HUES48 (cell line): ENCODE results near the gene GRK6.

Experiments
- H3K27ac ChIP-seq: one replicate; pipeline ENCODE4 v1.7.0; 2013; ENCODE audit warnings: low read depth, low read length, inconsistent platforms
- H3K27me3 ChIP-seq: 2 replicates; pipeline ENCODE4 v1.6.1; 2013; ENCODE audit warnings: mild to moderate bottlenecking, low read length; ENCODE audit not compliant: control insufficient read depth, insufficient read depth
- H3K36me3 ChIP-seq: 2 replicates; pipeline ENCODE4 v1.6.1; 2013; ENCODE audit warnings: low read length; ENCODE audit not compliant: control insufficient read depth, insufficient read depth
- H3K4me1 ChIP-seq: 2 replicates; pipeline ENCODE4 v1.6.1; 2013; ENCODE audit warnings: mild to moderate bottlenecking, low read length; ENCODE audit not compliant: control insufficient read depth, insufficient read depth
- H3K4me3 ChIP-seq: 2 replicates; pipeline ENCODE4 v1.5.1; 2013; ENCODE audit warnings: mild to moderate bottlenecking, low read depth, low read length
- H3K9ac ChIP-seq: 2 replicates; pipeline ENCODE4 v1.6.1; 2013; ENCODE audit warnings: mild to moderate bottlenecking, low read depth, low read length, moderate library complexity
- H3K9me3 ChIP-seq: 2 replicates; pipeline ENCODE4 v1.6.1; 2013; ENCODE audit warnings: low read length; ENCODE audit not compliant: control insufficient read depth, insufficient read depth

GRK6 gene

DNA sequence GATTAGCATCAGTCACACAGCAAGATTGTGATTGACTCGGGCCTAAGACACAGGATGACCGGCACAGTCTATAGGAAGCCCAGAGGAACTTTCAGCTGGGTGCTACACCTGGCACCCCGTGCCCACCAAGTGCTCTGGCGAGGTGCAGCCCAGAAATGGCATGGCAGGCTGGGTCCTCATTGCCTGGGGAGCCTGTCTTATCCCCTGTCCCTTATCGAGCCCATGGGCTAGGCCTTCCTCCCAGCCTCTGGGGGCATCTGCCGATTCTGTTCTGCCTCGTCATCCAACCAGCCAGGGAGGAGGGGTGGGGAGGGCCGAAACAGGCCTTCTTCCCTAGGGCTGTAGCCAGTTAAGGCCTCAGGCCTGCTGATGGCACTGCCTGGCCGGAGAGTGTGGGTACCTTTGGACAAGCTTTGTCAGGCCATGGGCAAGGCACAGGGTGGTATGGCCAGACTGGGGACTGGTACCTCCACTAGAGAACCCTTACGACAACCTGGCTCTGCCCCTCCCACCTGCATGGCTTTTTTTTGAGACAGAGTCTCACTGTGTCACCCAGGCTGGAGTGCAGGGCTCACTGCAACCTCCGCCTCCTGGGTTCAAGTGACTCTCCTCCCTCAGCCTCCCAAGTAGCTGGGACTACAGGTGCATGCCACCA lies 1.6 kb downstream of the GRK6 start:
- Histone ChIP-seq H3K9ac (no peak overlapping the region), H3K4me3 (peak overlapping the region; percentile 87; the same call in 1 of the 2 replicates), H3K27ac (no peak overlapping the region)

DNA sequence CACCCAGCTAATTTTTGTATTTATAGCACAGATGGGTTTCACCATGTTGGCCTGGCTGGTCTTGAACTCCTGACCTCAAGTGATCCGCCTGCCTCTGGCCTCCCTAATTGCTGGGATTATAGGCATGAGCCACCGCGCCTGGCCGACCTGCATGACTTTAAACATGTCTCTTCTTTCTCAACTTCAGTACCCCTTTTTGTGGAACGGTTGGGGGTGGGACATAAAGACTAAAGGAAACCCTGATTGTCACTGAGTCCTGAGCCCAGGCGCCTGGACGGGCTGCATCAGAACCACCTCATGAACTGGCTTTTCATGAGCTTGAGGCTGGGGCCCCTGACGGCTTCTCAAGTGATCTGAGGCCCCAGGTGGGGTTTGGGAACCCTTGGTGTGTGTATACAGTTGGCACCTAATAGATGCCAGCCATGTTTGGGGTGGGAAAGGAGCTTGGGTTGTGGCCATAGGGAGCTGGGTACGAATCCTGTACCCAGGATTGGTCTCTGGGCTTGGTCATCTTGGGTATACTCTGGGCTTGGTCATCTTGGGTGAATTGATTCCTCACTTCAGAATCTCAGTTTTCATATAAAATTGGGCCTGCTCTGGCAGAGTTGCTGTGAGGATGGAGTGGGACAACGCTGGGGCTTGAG lies 2.2 kb downstream of the GRK6 start:
- H3K9ac ChIP-seq = no peak overlapping the region
- no peaks in the 10 kb centered on the region for H3K9me3 ChIP-seq
- peaks cover 13% of the 10 kb centered on the region for H3K4me1 ChIP-seq

More for the DNA sequence above, 1.6 kb downstream of the GRK6 start:
- peaks cover 13% of the 10 kb centered on the region for H3K4me1 ChIP-seq
- no peaks in the 10 kb centered on the region for H3K27me3 ChIP-seq
- H3K9me3 ChIP-seq = no peaks in the 10 kb centered on the region
- peaks cover 32% of the 10 kb centered on the region for H3K36me3 ChIP-seq

DNA sequence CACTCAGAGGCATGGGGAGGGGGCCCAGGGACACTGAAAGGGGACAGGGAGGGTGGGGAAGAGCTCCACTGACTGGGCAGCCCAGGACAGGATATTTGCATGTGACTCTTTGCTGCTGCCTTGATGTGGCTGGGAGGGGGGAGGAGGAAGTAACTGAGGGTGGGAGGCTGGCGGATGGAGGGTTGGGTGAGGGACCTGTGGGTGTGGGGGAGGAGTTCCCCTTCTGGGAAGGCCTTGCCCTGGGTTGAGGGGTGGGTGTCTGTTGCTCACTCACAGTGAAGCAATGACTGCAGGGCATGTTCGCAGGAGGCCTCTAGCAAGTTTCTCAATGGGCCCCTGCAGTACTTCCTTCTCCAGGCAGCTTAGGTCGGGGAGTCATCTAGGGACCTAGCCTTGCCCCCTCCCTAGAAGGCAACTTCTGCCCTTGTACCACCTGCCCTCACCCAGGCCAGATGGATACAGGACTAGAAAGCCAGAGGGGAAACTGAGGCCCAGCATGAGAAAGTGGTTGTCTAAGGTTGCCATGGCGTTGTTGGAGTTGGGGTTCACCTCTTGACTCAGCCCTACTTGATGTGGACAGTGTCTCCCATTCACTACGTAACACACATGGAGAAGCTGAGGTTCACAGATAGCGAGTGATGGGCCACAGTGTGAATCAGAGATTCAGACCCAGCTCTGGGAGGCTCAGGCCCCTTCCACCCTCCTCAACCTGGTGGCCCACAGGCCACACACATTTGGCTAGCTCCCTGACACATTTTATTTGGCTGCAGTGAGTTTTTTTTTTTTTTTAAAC lies 3.0 kb downstream of the GRK6 start:
- H3K27me3 ChIP-seq = no peaks in the 10 kb centered on the region
- H3K9me3 ChIP-seq = no peaks in the 10 kb centered on the region
- peaks cover 13% of the 10 kb centered on the region for H3K4me1 ChIP-seq
- H3K27ac ChIP-seq = no peak overlapping the region
- H3K36me3 ChIP-seq = peaks cover 45% of the 10 kb centered on the region
- H3K9ac ChIP-seq = no peak overlapping the region
- no peak overlapping the region for H3K4me3 ChIP-seq

More for the DNA sequence above, 2.2 kb downstream of the GRK6 start:
- H3K36me3 ChIP-seq = peaks cover 37% of the 10 kb centered on the region
- H3K27me3 ChIP-seq = no peaks in the 10 kb centered on the region
- H3K4me3 ChIP-seq = no peak overlapping the region
- H3K27ac ChIP-seq = no peak overlapping the region

DNA sequence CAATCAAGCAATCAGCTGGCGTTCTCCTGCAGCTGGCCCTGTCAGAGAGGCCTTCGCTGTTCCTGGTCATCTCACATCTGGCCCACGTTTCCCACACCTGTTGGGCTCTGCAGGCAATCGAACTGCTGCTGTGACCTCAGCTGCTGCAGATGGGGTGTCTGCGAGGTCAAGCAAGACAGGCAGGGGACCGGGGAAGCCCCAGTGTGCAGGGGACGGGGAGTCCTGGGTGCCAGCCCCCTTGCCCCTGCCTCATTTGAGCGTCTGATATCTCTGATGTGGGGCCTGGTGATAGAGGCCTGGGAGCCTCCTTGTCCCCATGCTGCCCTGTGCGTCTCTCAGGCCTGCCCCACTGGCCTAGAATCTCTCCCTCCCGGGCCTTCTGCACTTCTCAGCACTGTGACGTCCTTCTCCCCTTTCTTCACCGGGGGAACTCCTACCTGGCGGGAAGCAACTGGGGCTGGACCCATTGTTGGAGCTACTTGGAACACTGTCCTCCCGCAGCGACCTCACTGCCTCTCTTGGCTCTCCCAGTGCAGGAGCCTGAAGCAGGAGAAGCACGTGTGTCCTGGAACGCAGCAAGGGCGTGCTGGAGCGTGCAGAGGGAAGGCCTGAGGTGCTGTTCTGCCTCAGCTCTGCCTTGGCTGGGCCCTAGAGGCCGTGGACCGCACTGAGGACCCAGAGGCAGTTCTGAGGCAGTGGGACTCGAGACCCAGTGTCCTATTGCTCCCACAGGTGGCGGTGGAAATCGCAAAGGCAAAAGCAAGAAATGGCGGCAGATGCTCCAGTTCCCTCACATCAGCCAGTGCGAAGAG lies 3.9 kb downstream of the GRK6 start:
- no peaks in the 10 kb centered on the region for H3K27me3 ChIP-seq
- peaks cover 54% of the 10 kb centered on the region for H3K36me3 ChIP-seq
- H3K4me3 ChIP-seq = no peak overlapping the region
- H3K9me3 ChIP-seq = no peaks in the 10 kb centered on the region
- no peak overlapping the region for H3K27ac ChIP-seq
- H3K9ac ChIP-seq = no peak overlapping the region
- peaks cover 11% of the 10 kb centered on the region for H3K4me1 ChIP-seq

DNA sequence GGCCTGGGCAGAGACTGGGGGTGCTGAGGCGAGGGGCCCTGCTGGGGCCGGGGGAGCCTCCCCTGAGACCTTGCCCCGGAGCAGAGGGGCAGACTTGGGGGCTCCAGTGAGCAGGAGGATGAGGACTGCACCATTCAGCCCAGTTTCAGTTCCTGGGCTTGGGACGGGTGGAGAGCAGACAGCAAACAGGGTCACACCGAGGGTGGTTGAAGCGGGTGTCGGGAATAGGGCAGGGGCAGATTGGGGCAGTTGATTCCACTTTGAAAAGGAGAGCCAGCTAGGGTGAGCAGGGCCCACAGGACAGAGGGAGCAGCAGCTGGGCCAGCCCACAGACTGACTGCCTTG lies 4.5 kb downstream of the GRK6 start:
- Histone ChIP-seq H3K4me1 (peaks cover 9% of the 10 kb centered on the region; the same call in 1 of the 2 replicates), H3K9me3 (no peaks in the 10 kb centered on the region), H3K36me3 (peaks cover 58% of the 10 kb centered on the region), H3K9ac (no peak overlapping the region), H3K27me3 (no peaks in the 10 kb centered on the region), H3K4me3 (no peak overlapping the region), H3K27ac (no peak overlapping the region)

DNA sequence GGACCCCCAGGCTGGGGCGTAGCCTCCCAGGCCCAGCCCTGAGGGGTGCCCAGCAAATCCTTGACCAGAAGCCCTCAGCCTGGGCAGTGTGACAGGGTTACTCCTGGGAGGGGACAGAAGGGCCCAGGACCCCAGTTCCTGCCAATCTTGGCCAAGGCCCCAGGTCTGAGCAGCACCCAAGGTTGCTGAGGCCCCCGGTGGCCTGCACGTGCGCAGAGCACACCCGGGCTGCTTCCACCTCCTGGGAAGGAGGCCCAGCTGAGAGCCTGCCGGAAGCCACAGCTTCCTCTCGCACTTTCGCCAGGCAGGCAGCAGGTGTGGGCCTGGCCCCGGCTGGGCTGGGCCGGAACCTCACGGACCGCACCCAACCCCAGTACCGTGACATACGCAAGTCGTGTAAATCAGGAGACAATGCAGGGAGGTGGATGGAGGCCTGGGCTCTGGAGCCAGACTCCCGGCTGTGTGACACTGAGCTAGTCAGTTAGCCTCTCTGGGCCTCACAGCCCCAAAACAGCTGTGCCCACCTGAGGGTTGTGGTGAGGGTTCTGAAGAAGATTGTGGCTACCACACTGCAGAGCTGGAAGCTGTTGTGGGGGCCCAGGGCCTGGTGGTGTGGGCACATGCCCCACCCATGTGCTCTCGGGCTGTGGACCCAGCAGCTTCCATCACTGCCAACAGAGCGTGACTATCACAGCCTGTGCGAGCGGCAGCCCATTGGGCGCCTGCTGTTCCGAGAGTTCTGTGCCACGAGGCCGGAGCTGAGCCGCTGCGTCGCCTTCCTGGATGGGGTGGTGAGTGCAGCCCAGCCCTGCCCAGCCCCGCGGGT lies 5.1 kb downstream of the GRK6 start:
- peaks cover 9% of the 10 kb centered on the region; the same call in 1 of the 2 replicates for H3K4me1 ChIP-seq
- H3K4me3 ChIP-seq = no peak overlapping the region
- H3K27ac ChIP-seq = no peak overlapping the region

DNA sequence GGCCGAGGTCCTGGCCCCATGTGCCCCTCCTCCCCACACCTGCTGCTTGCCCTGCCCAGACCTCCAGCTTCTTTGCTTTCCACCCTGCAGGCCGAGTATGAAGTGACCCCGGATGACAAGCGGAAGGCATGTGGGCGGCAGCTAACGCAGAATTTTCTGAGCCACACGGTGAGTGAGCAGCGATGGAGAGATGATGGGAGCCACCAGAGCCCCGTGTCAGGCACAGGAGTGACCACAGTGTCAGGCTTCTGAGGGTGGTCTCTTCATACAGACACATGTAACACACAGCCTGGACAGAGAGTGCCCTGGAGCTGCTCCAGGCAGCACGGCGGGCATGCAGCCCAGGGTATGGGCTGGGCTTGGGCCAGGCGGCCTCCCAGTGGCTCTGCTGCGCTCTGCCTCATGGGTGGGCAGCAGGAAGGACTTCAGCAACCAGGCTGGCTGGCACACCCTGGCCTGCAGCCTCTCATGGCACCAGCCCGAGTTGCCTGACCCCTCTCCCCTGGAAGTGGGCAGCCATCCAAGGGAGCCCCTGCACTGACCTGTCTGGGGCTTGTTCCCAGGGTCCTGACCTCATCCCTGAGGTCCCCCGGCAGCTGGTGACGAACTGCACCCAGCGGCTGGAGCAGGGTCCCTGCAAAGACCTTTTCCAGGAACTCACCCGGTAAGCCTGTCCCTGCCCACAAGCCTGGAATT lies 5.8 kb downstream of the GRK6 start:
- Histone ChIP-seq H3K27me3 (no peaks in the 10 kb centered on the region), H3K9me3 (no peaks in the 10 kb centered on the region), H3K4me3 (no peak overlapping the region), H3K36me3 (peaks cover 66% of the 10 kb centered on the region), H3K27ac (no peak overlapping the region), H3K9ac (no peak overlapping the region), H3K4me1 (peaks cover 7% of the 10 kb centered on the region; the same call in 1 of the 2 replicates)

More for the DNA sequence above, 5.1 kb downstream of the GRK6 start:
- H3K36me3 ChIP-seq = peaks cover 62% of the 10 kb centered on the region
- no peak overlapping the region for H3K9ac ChIP-seq
- H3K27me3 ChIP-seq = no peaks in the 10 kb centered on the region
- H3K9me3 ChIP-seq = no peaks in the 10 kb centered on the region

DNA sequence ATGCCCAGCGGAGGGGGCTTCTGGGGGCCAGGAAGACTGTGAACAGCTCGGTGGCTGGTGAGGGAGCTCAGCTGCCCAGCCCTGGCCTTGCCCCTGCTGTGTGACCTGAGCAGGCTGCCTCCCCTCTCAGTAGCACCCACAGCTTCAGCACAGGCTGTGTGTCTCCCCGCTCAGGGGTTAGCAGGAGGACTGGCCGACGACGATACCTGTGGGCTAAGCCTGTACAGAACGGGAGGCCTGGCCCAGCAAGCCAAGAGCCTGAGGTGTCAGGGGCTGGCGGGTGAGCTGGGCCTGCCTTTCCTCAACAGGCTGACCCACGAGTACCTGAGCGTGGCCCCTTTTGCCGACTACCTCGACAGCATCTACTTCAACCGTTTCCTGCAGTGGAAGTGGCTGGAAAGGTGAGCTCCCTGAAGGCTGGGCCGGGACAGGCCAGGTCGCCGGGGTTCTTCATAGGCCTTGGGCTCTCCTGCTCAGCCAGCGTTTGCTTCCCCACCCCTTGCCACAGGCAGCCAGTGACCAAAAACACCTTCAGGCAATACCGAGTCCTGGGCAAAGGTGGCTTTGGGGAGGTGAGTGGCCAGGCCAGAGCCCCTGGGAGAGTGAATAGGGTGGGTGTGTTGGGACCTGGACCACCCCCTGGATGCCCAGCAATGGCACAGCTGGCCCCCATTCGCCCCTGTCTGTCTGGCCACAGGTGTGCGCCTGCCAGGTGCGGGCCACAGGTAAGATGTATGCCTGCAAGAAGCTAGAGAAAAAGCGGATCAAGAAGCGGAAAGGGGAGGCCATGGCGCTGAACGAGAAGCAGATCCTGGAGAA lies 6.6 kb downstream of the GRK6 start:
- Histone ChIP-seq H3K9ac (no peak overlapping the region), H3K9me3 (no peaks in the 10 kb centered on the region), H3K4me1 (no peaks in the 10 kb centered on the region), H3K36me3 (peaks cover 72% of the 10 kb centered on the region), H3K4me3 (no peak overlapping the region), H3K27me3 (no peaks in the 10 kb centered on the region), H3K27ac (no peak overlapping the region)

DNA sequence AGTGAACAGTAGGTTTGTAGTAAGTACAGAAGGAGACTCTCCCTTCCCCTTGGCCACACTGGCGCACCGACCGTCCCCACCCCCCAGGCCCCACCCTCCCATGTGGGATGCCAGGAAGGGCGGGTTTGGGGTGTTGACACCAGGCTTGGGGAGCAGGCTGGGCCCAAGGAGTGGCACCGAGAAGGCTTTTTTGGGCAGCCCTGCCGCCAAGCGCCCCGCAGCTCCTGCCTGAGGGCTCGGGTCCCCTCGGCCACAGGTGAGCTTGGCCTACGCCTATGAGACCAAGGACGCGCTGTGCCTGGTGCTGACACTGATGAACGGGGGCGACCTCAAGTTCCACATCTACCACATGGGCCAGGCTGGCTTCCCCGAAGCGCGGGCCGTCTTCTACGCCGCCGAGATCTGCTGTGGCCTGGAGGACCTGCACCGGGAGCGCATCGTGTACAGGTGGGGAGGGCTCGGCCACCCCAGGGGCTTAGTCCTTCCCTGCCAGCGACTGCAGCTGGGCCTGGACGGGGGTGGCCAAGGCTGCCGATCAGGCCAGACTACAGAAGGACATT lies 7.3 kb downstream of the GRK6 start:
- H3K9ac ChIP-seq = no peak overlapping the region
- H3K27ac ChIP-seq = no peak overlapping the region
- H3K36me3 ChIP-seq = peaks cover 77% of the 10 kb centered on the region
- no peak overlapping the region for H3K4me3 ChIP-seq
- no peaks in the 10 kb centered on the region for H3K27me3 ChIP-seq
- no peaks in the 10 kb centered on the region for H3K4me1 ChIP-seq
- no peaks in the 10 kb centered on the region for H3K9me3 ChIP-seq
